GM18951 (cell line): ENCODE results near the gene ISOC1.

Source experiments
- POLR2A ChIP-seq: IDR thresholded peaks from 4 replicates; pipeline ENCODE4 v1.6.1; 2011; ENCODE audit warnings: mild to moderate bottlenecking; ENCODE audit not compliant: insufficient read length, insufficient read depth; ENCODE audit errors: extremely low read depth
- in situ Hi-C: fragments of 300-500 bp; cut with MboI; formaldehyde crosslinking; loops from one replicate; pipeline ENCODE4 v1.12.0; 2022; ENCODE audit warnings: low sequenced_read_pairs, mixed read lengths, inconsistent platforms; ENCODE audit not compliant: unreplicated experiment

Gene ISOC1

DNA sequence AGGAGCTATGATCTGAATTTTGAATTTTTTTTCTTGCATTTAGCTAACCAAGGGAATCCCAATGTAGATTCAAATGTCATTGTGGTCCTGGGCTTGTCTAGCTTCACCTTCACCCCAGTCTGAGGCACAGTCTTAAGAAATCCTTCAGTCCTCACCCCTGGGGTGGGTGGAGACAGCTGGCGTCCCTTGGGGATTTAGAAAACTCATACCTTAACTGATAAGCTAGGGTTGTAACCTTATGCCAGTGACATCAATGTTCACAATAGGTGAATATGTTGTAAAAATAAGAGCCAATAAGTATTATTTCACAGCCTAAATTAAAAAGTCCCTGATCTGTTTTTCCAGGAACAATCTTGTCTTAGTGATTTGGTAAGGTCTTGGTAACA, 4.6 kb downstream of the ISOC1 start:
- in situ Hi-C loops, result no loop called here

DNA sequence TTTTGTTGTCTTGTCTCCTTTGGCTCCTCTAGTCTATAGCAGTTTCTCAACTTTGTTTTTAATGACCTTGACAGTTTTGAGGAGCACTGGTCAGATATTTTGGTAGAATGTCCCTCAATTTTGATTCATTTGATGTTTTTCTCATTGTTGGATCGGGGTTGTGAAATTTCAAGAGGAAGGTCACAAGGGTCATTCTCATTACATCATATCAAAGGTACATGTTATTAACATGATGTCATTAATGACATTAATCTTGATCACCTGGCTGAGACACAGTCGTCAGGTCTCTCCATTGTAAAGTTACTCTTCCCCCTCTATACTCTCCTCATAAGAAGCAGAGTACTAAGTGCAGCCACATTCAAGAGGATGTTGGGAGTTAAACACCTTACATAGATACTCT, 7.2 kb downstream of the ISOC1 start:
- TF ChIP-seq POLR2A, result no peak
- in situ Hi-C loops, result no loop called here

More for the DNA sequence above, 4.6 kb downstream of the ISOC1 start:
- TF ChIP-seq POLR2A, result no peak

DNA sequence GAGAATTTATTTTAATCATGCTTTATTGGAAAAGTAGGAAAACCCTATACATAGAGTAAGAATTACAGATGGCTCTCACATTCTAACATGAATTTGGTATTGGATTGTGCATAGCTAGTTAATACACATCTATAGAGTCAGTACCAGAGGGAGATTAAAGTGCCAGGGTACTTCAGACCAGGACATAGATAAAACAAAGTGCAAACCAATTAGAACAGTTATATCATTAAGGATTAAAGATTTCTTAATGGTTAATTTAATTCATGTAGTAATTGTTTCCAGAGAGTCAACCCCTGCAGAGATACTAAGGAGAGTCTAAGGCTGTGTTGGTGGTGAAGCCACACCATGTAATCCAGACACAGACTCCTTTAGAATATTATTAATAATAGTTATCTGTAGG, 8.8 kb downstream of the ISOC1 start:
- in situ Hi-C loops, result no loop called here
- no peak for TF ChIP-seq POLR2A

DNA sequence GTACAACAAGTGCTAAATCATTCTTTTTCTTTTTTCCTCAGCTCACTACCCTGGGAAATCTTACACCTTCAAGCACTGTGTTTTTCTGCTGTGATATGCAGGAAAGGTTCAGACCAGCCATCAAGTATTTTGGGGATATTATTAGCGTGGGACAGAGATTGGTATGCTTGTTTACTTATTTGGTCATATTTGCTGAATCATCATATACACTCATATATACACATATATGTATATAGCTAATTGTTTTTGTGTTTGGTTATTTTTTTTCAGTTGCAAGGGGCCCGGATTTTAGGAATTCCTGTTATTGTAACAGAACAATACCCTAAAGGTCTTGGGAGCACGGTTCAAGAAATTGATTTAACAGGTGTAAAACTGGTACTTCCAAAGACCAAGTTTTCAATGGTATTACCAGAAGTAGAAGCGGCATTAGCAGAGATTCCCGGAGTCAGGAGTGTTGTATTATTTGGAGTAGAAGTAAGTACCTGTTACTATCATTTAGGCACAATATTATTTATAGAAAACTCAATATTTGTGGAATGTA, 10.4 kb downstream of the ISOC1 start:
- in situ Hi-C loops, result no loop called here
- no peak for TF ChIP-seq POLR2A

DNA sequence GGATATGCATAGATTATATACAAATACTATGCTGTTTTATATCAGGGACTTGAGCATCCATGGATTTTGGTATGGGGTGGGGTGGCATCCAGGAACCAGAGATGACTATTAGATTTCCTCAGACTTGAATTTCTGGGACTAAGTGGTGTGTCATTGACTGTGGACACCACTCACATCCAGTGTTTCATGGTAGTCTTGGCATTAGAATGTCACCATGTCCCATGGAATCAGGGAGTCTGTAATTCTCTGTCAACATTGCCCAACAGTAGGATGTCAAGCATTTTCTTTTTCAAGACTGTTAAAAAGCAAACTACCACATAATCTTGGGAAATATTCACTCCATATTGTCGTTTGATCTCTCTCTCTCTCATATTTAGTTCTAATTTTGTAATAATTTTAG, 13.1 kb downstream of the ISOC1 start:
- in situ Hi-C loops, result no loop called here
- TF ChIP-seq POLR2A, result no peak

DNA sequence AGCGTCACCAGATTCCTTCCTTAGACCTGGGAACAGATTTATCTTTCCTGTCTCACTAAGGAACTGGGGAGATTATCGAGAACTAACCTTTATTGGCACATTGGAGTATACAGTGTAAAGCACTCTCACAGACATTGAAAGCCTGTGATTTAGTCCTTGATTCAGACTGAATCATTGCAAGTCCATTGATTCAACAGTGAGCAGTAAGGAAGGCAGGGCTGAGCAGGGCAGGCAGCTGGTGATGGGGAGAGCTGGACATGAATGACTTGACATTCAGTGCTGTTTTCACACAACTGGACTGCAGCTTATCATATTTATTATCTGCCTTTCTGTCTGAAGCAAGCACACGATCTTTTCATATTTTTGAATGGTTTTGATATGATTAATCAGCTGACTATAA, 16.2 kb downstream of the ISOC1 start:
- TF ChIP-seq POLR2A, result no peak
- in situ Hi-C loops, result no loop called here

DNA sequence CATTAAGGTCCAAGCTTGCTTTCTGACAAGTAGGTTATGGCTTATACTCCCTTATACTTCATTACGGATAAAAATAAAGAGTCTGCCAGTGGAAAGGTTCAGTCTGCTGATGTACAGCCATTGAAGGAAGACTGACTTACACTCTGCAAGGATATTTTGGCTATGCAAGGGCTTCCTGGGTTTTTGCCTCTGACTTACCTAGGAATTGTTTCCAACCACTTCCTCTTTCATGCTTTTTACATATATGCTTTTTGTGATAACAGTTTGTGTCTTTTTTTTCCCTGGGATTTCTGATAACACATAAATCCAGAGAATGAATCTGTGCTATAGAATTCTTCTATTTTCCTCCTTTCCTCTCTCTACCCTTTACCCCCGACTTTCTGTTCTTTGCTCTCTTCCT, 16.8 kb downstream of the ISOC1 start:
- in situ Hi-C loops, result no loop called here
- no peak for TF ChIP-seq POLR2A

DNA sequence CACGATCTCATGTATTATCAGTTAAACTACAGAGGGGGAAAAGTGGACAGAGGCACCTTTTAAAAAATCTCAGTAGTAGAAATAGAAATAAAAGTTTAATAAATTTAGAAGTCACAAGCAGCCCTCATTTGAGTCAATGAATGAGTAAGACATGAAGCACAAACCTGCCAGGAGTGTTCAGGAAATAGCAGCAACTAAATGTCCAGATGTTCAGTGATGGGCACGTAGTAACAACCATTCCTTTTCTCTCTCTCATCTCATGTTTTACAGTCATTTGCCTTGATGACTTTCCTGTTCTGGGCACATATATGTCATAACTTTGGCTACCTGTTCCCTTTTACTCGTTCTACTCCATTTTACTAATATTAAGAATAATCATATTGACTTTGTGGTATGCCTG, 17.7 kb downstream of the ISOC1 start:
- in situ Hi-C loops, result no loop called here
- TF ChIP-seq POLR2A, result no peak

DNA sequence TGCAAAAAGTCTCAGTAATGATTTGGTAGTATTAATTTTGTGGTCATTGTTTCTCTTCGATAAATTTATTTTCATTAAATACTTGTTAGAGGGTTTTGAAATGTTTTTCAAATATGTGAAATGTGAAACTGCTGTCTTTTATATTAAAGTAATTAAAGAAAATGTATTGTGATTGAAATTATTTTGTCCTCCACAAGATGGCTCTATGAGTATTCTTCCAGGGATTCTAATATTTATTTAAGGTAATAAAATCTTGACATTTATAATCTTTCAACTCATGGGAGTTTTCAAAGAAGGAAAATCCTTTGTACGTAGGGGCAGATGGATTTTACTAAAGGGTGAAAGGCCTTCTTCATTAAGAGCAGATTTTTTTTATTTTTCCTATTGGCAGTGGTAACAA, 19.3 kb downstream of the ISOC1 start:
- in situ Hi-C loops, result no loop called here
- TF ChIP-seq POLR2A, result no peak

DNA sequence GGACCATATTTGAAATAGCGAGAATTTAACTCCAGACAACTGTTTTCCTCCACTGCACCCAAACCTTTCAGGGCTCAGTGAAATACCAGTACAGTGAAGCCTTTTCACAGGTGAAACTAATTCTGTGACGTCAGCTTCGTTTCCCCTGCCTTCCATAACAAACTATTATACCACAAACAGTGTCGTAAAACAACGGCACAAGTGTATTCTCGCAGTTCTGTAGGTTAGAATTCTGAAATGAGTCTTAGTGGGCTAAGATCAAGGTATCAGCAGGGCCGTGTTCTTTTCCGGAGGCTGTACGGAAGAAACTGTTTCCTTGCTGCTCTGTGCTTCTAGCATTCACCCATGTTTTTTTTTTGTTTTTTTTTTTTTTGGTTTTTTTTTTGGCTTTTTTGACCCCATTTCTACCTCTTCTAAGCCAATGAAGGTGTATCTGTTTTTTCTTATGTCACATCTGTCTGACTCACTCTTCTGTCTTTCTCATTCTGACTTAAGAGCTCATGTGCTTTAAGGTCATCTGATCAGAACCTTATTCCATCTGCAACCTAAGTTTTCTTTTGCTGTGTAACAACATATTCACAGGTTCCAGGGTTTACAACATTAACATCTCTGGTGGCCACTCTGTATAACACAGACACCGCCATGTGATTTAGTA, 20.1 kb downstream of the ISOC1 start:
- in situ Hi-C loops, result no loop called here
- TF ChIP-seq POLR2A, result no peak

DNA sequence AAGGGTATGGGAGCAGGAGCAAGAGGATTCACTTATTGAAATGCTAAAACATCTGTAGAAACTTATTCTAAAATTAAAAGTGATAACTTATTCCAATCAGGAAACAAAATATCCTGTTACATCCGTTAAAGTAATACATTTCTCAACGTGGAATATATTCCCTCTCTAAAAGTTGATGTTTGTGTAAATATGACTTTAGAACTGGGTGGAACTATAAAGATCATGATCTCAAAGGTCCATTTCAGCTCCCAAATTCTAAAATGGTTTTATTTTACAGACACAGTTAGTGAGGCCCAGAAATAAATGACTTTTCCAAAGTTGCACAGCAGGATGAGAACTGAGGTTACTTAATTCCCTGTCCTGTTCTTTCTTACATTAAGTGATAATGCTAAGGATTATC, 21.1 kb downstream of the ISOC1 start:
- TF ChIP-seq POLR2A, result no peak
- in situ Hi-C loops, result no loop called here

DNA sequence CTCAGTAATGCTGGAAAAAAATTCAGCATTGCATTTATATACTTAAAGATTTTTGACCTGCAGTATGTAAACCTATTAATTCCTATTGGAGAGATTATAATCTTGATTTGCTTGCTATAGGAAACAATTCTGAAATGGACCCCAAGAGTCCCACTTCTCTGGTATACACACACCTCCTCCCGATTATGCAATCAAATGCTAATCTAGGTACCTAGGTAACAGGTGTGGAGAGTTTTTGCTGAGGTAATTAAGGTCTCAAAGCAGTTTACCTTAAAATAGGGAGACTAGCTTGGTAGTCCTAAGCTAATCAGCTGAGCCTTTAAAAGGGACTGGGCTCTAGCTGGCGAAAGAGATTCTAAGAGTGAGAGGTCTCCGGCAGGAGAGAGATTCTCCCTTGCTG, 22.2 kb downstream of the ISOC1 start:
- TF ChIP-seq POLR2A, result no peak
- in situ Hi-C loops, result no loop called here

DNA sequence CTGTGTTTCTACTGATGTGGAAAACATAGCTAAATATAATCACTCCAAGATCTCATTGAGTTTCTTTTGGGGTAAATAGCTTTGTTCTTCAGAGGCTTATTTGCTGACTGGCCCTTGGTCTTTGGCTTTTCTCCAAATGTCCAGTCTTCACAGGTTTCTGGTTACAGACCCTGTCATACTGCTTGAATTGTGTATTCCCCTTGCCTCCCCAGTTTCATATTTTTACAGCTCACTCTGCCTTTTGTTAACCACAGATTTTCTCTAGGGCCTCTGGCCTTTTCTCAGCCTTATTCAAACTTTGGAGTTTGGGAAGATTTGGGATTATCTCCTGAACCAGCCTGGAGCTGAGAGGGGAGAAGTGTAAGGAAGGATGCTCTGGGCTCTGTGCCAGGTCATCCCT, 23.9 kb downstream of the ISOC1 start:
- in situ Hi-C loops, result no loop called here
- no peak for TF ChIP-seq POLR2A

DNA sequence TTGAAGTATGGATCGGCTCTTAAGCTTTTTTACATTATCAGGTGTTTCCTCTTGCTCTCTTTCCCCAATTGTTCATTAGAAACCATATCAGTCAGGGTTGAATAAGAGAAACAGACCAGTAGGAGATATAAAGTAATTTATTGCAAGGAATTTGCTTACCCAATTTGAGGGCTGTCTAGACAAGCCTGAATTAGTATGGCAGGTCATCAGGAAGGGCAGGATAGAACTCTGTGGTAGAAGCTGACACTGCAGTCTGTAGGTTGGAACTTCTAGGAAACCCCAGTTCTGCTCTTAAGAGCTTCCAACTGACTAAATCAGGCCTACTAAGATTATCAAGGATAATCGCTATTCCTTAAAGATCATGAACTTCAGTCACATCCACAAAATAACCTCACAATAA, 24.3 kb downstream of the ISOC1 start:
- no peak for TF ChIP-seq POLR2A
- in situ Hi-C loops, result no loop called here

DNA sequence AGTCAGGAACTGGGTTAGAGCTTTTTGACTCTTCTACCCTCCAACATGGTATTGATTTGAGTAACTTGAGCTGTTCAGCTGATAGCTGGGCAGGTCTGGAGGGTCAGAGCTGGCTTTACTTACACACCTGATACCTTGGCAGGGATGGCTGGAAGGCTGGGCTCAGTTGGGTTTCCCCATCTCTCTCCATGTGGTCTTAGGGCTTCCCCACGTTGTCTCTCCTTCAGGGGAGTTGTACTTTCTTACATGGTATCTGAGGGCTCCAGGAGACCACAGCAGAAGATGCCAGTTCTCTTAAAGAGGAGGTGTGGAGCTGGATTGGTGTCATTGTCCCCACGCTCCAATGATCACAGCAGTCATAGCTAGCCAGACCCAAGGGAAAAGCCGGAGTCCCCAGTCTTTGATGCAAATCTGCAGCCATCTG, 25.6 kb downstream of the ISOC1 start:
- no peak for TF ChIP-seq POLR2A
- in situ Hi-C loops, result no loop called here
